HG03060 (cell line): ENCODE data around the gene DAPK1.

Experiments
- ATAC-seq: cut with Tn5 transposase; IDR thresholded peaks from one replicate; pipeline ENCODE4 v1.9.1; 2021; ENCODE audit warnings: low read depth, moderate number of reproducible peaks; ENCODE audit not compliant: unreplicated experiment

Gene DAPK1

GRCh38 chr9:87659534-87660419 is 162.1 kb downstream of the DAPK1 start:
- no peak for ATAC-seq

- no peak for ATAC-seq
Measured at GRCh38 chr9:87661241-87661640, 163.6 kb downstream of the DAPK1 start.

GRCh38 chr9:87662808-87663528 is 165.3 kb downstream of the DAPK1 start:
- no peak for ATAC-seq

GRCh38 chr9:87663556-87663955 is 165.9 kb downstream of the DAPK1 start:
- no peak for ATAC-seq

GRCh38 chr9:87664153-87665060 is 166.7 kb downstream of the DAPK1 start:
- no peak for ATAC-seq

- ATAC-seq: no peak
Measured at GRCh38 chr9:87665505-87665904, 167.8 kb downstream of the DAPK1 start.

- ATAC-seq: no peak
Measured at GRCh38 chr9:87667164-87667738, 169.6 kb downstream of the DAPK1 start.

GRCh38 chr9:87668222-87668621 is 170.6 kb downstream of the DAPK1 start:
- ATAC-seq: no peak

- ATAC-seq: no peak
Measured at GRCh38 chr9:87668722-87669121, 171.1 kb downstream of the DAPK1 start.

- ATAC-seq: no peak
Measured at GRCh38 chr9:87670572-87671264, 173.1 kb downstream of the DAPK1 start.

- ATAC-seq: no peak
Measured at GRCh38 chr9:87671478-87671877, 173.8 kb downstream of the DAPK1 start.

- ATAC-seq: no peak
Measured at GRCh38 chr9:87671925-87672324, 174.3 kb downstream of the DAPK1 start.

GRCh38 chr9:87672586-87672985 is 174.9 kb downstream of the DAPK1 start:
- ATAC-seq: no peak

GRCh38 chr9:87673446-87674120 is 175.9 kb downstream of the DAPK1 start:
- no peak for ATAC-seq

GRCh38 chr9:87674565-87675299 is 177.1 kb downstream of the DAPK1 start:
- ATAC-seq: no peak

- ATAC-seq: no peak
Measured at GRCh38 chr9:87675906-87676515, 178.3 kb downstream of the DAPK1 start.

- ATAC-seq: no peak
Measured at GRCh38 chr9:87676976-87677775, 179.5 kb downstream of the DAPK1 start.
